Endothelial cell of hepatic sinusoid (primary cell): ENCODE results near the gene RNF8.
"Not testable (repeated sequence)": the region's sequence is repeated elsewhere in the genome, so short reads cannot be mapped to it uniquely, and the experiment has no call there.

Experiments used
- in situ Hi-C: cut with HindIII; loops from 2 replicates; pipeline ENCODE4 v1.10.0; 2017; ENCODE audit warnings: low sequenced_read_pairs

Gene RNF8, protein sequence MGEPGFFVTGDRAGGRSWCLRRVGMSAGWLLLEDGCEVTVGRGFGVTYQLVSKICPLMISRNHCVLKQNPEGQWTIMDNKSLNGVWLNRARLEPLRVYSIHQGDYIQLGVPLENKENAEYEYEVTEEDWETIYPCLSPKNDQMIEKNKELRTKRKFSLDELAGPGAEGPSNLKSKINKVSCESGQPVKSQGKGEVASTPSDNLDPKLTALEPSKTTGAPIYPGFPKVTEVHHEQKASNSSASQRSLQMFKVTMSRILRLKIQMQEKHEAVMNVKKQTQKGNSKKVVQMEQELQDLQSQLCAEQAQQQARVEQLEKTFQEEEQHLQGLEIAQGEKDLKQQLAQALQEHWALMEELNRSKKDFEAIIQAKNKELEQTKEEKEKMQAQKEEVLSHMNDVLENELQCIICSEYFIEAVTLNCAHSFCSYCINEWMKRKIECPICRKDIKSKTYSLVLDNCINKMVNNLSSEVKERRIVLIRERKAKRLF

GRCh38 chr6:37353761-37354525 lies at the start of gene RNF8:
TSS of gene RNF8 (plus strand) at chr6:37353983. CDS start at chr6:37354165, 182 bp downstream.
- in situ Hi-C loops: loop anchor here (25.0 kb wide), 1 partner anchor 308 kb away; no protein-coding TSS in a partner anchor

- in situ Hi-C loops: no loop called here
Measured at GRCh38 chr6:37304766-37305165, 49.0 kb upstream of the RNF8 start.

DNA sequence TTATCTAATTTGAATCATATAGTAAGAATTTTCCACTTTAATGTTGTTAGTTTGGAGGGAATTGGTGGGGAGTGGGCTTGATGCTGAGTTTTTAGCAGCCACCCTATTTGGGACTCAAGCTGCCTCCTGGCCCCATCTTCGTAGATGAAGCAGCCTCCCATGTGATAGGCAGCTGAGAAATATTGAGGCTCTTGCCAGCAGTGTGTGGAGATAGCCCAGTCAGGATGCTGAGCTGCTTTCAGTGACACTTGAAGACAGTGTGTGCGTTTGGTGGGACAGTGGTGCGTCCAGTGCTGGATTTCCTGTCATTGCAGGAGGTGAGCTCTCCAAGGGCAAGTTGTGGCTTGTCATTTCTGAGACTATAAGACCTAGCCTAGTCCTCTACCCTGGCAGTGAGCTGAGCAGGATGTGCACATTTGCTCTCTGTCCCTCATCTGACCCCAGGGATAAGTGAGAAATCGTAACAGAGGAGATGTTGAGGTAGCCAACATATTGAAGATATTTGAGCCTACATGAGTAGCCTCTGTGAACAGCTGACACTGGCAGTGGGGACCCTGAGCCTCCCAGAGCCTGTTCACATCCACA lies 47.9 kb upstream of the RNF8 start:
- in situ Hi-C loops: no loop called here

DNA sequence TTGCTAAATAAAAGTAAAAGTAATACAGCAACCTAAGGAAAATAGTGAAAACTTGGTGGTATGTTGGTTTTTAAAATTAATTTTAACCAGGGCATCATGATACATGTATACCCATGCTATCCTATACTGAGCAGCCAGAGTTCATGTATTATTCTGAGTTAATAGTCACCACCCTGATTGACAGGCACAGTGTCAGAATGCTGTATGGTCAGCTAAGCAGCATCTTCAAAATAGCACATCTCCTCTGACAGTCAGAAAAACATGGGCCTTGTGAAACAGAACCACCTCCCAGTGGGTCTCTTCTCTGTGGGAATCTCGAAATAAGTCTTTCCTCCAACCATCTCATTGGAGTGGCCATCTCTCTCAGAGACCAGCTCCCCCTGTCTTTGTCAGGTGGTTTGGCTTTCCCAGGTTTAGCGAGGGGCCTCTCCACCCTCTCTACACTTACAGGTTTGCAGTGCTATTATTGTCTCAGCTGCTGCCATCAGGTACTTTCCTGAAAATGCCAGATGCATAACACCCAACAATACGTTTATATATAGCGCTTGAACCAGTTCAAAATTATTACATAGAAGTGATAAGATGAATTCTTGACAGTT lies 47.1 kb upstream of the RNF8 start:
- in situ Hi-C loops: no loop called here

- in situ Hi-C loops: not testable (repeated sequence)
Measured at GRCh38 chr6:37307484-37307883, 46.3 kb upstream of the RNF8 start.

- in situ Hi-C loops: no loop called here
Measured at GRCh38 chr6:37308069-37308815, 45.5 kb upstream of the RNF8 start.

DNA sequence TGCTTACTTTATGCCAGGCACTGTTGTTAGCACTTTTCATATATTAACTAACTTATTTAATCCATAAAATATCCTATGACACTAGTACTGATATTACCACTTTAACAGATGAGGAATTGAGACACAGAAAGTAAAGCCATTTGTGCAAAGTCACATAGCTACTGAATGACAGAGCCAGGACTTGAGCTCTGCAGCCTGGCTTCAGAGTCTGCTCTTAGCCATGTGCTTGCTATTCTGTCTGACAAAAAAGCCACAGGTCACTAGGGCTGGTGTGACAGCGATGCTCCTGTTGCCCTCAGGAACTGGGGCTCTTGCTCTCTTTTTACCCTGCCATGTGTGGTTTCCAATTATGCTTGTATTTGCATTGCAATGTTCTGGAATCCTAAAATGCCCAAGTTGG lies 44.7 kb upstream of the RNF8 start:
- in situ Hi-C loops: no loop called here

- in situ Hi-C loops: no loop called here
Measured at GRCh38 chr6:37309692-37310091, 44.1 kb upstream of the RNF8 start.

GRCh38 chr6:37310966-37311365 lies 42.8 kb upstream of the RNF8 start:
- in situ Hi-C loops: no loop called here

DNA sequence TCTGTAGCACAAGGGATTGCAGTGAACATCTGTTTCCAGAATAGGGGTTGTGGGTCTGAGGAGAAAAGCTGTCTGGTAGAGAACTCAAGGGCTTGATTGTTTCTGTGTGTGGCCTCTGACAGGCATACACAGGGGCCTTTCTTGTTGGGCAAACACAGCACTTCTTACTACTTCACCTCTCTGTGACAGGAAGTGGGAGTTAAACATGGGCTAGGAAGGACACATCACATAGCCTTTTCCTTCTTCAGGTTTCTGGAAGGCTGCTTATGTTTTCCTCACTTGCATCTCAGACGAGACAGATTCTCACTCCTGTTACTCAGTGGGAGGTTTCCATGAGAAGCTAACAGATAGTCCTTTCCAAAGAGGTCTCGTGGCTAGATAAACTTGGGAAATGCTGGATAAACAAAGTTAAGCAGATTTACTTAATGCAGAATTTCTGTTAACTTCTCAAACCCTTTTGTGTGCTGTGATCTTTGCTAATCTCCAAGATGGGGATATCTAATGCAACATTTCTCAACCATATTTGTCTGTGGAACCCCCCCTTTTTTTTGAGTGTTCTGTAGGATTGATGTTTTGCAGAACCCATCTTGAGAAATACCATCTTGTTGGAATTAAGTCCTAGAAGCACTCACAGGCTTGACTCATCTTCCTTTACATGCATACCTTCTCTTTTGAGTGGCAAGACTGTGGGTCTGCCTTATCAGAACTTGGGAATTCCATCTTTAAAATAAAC lies 41.9 kb upstream of the RNF8 start:
- in situ Hi-C loops: no loop called here

DNA sequence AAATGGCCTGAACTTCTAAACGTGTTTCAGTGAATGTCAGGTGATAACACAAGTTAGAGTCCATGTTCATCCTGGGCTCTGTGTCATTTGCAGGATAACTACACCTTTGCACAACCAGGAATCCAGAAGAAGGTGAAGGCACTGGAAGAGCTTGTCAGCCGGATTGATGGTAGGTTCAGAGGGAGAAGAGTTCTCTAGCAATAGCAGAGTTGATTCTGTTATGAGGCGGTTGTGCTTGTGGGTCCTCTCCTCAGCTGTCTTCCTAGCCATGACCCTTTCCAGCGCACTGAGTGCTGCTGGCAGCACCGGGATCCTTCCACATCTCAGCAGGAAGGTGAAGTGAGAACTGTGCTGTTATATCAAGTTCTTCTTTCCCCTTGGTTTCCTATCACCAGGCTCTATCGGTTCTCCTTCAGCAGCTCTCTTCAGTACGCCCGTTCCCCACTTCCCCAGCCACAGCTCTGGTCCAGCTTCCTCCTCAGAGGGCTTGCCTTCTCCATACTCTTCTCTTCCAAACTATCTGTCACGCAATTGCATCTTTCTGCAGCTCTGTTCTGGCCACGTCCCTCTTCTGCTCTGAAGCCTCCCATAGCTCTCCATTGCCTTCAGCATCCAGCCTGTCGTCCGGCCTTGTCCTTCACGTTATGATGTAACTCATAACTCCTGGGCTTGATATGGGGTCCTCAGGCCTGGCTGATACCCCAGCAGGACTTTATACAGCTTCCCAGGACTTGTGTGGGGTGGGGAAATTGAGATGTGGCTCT lies 39.9 kb upstream of the RNF8 start:
- in situ Hi-C loops: no loop called here

- in situ Hi-C loops: no loop called here
Measured at GRCh38 chr6:37314487-37315156, 39.2 kb upstream of the RNF8 start.

DNA sequence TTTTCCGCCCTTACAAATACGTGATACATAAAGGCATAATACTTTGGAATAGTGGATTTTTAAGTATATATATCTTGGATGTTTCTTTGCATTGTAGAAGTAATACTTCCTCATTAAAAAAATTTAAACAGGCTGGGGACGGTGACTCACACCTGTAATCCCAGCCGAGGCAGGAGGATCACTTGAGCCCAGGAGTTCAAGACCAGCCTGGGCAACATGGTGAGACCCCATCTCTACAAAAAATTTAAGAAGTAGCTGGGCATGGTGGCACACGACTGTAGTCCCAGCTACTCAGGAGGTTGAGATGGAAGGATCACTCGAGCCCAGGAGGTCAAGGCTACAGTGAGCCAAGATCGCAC lies 38.6 kb upstream of the RNF8 start:
- in situ Hi-C loops: no loop called here

GRCh38 chr6:37316071-37316470 lies 37.7 kb upstream of the RNF8 start:
- in situ Hi-C loops: no loop called here

DNA sequence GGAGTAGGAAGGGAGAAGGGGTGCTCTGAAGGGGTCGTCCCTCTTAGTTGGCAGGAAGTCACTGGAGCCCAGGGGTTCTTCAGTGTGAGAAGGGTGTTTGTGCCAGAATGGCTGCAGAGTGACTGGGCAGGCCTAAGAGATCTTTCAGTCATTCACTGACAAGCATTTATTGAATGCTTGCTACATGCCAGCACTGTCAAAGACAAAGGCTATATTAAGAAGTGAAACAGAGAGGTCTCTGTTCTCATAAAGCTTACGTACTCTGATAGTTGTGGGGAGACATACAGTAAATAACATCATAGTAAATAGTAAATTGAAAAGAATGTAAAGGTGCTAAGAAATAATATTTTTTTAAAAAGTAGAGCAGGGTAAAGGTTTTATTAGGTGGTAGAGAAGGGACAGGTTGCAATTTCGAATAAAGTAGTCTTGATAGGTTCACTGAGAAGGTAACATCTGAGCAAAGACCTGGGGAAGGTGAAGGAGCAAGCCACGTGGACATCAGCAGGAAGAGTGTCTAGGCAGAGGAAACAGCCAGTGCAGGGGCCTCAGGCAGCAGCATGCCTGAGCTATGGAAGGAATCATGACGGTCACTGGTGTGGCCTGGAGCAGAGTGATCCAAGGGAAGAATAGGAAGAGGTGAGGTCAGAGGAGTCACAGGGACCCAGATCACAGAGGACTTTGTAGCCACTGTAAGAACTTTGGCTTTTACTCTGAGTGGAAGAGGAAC lies 36.3 kb upstream of the RNF8 start:
- in situ Hi-C loops: no loop called here

- in situ Hi-C loops: no loop called here
Measured at GRCh38 chr6:37319156-37319555, 34.6 kb upstream of the RNF8 start.

DNA sequence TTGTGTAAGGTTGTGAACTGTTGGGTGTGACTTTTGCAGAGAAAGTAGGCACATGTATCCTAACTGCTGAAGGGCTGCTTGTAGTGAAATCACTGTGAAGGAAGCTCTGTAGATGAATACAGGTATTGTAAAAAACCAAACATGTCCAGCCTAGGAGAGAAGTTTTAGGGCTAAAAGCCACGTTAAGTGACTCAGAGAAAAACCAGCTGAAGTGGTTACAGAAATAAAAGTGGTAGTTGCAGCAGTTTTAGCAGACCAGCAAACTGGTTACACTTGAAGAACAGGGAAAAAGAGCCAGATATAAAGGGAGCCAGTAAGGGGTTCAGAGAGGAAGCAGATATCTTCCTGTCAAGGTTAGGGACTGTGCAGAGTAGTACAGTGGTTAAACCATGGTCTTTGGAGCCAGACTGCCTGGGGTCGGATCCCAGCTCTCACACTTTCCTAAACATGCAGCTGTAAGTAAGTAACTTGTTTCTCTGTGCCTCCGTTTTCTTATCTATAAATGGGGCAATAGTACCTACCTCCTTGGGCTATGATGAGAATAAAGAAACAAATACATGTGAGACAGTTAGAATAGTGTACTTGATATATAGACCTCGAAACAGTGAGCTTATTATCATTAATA lies 33.8 kb upstream of the RNF8 start:
- in situ Hi-C loops: no loop called here

GRCh38 chr6:37320646-37321045 lies 33.1 kb upstream of the RNF8 start:
- in situ Hi-C loops: no loop called here
